Mammary epithelial cell (primary cell): Measurements from ENCODE around the gene HDGFL2.

Experiments used
- CTCF ChIP-seq, 2 donors: IDR thresholded peaks in 1 of 2; conservative IDR thresholded peaks in 1 of 2; 2 replicates each; pipeline ENCODE4 v1.5.1; 2011 to 2012; ENCODE audit warnings: inconsistent platforms in 2 of 2, low read length in 2 of 2, mild to moderate bottlenecking in 2 of 2, control low read depth in 1 of 2, low read depth in 1 of 2; ENCODE audit not compliant: insufficient read depth in 1 of 2; ENCODE audit errors: extremely low read depth in 1 of 2
- EZH2 ChIP-seq: IDR thresholded peaks from 2 replicates; pipeline ENCODE4 v1.6.1; 2012; ENCODE audit warnings: low read length, inconsistent platforms, borderline replicate concordance

- TF ChIP-seq CTCF (conservative IDR thresholded peaks at IDR 0.05 in 1 of 2, IDR thresholded peaks at IDR 0.05 in 1 of 2; ENCODE audit: extremely low read depth in 1 of 2, insufficient read depth in 1 of 2, low read depth in 1 of 2, low read length in 2 of 2): no peak
- no peak for TF ChIP-seq EZH2
Measured at GRCh38 chr19:4423416-4424126, 48.5 kb upstream of the HDGFL2 start.
